Motor neuron (in vitro differentiated cells): ENCODE data around the gene SLC25A26. TPM values are rescaled to one million over a fixed set of nuclear protein-coding genes. Genes with fewer than 3 reads are reported as not detected.

Experiments used
- ATAC-seq, 8 experiments: fragments of 200-7000 bp; cut with Tn5 transposase; replicated peaks in 6 of 8; 2 replicates each; pipeline ENCODE4 v1.8.0; 2021; ENCODE audit warnings: mild to moderate bottlenecking in 8 of 8, moderate library complexity in 8 of 8
- H3K27ac ChIP-seq, 2 donors: fragments of 250-450 bp; sonication (Bioruptor Pico); 2 replicates each; pipeline ENCODE4 v1.9.0; 2021; ENCODE audit warnings: antibody characterized with exemption in 2 of 2, mild to moderate bottlenecking in 2 of 2, moderate library complexity in 1 of 2
- H3K4me1 ChIP-seq, 2 donors: fragments of 250-450 bp; sonication (Bioruptor Pico); replicated peaks in 1 of 2; 2 replicates each; pipeline ENCODE4 v1.6.1; 2021; ENCODE audit warnings: antibody characterized with exemption in 2 of 2, mild to moderate bottlenecking in 2 of 2, moderate library complexity in 1 of 2
- H3K4me3 ChIP-seq, 5 donors: fragments of 250-450 bp; sonication (Bioruptor Pico); 2 replicates each; pipeline ENCODE4 v1.9.0; 2021; ENCODE audit warnings: antibody characterized with exemption in 5 of 5, mild to moderate bottlenecking in 5 of 5, moderate library complexity in 4 of 5
- WGBS, 10 experiments: fragments of 450-650 bp; shearing (Covaris generic); methylation state at CpG; one replicate each; pipeline ENCODE4 v1.0.0; 2022; 5-methylcytosine and 5-hydroxymethylcytosine counted together
- in situ Hi-C, 9 experiments: fragments of 400-800 bp; cut with MboI; loops; one replicate each; pipeline ENCODE4 v1.15.0; 2021; ENCODE audit warnings: low sequenced_read_pairs in 9 of 9, low pct_unique_long_range_greater_than_20kb in 2 of 9; ENCODE audit not compliant: unreplicated experiment in 9 of 9
- total RNA-seq, 8 experiments: library from RNA; unstranded; fragments of 300-600 nt; gene quantifications; 2 replicates each; pipeline versions ENCODE4 v1.2.3 to v1.2.4, GENCODE V29; 2022

SLC25A26 gene
- total RNA-seq, 8 experiments from 2014 or later: 13.7 to 26.7 (median 19.4) TPM

DNA sequence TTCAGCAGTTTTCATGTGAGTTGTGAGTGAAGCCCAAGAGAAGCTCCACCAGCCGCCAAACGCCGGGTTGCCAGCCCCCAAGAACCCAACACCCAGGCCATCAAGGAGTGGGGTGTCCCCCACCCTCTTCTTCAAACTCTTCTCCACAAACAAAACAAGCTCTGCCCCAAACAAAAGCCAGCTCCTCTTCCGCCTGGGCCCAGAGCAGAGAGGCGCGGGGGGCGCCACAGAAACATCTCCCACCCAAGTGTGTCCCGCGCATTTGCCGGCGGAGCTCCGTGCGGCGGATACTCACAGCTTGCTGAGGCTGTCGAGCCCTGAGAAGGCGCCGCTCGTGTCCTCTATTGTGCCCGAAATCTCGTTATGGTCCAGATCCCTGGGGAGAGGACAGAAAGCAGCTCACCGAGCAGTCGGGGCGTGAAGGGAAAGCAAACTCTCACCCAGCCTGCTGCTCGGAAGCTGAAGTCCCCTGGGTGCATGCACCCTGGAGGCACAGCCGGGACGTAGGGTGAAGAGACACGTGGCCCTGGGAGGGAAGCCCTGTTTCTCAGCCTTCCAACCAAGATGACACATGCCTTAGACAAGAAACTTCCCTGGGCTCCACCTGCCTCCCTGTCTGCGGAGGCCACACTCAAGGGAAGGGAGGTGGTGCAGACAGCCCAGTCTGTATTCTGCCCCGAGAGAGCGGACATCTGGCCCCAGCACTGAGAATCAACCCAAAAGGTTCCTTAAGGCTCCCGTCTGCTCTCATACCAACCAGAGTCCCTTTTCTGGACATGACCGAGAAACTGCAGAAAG is 184.3 kb downstream of the SLC25A26 start:
- Histone ChIP-seq H3K4me1 (peaks cover 22% of the 10 kb centered on the region in 2 donors), H3K27ac (no peak overlapping the region), H3K4me3 (no peak overlapping the region)
- 80 to 100% (median 93%) methylated on average over 1 to 22 of the region's 32 CpGs; no CpG with 5 or more reads in 3 of the 10 experiments for WGBS, 10 experiments
- ATAC-seq: peak in 2 of 8 experiments; percentile 66 to 70
- in situ Hi-C loops: loop anchor here in 7 of 9 experiments (10.0 to 25.0 kb wide), 2 partner anchors 407 to 410 kb away; no protein-coding TSS in a partner anchor

DNA sequence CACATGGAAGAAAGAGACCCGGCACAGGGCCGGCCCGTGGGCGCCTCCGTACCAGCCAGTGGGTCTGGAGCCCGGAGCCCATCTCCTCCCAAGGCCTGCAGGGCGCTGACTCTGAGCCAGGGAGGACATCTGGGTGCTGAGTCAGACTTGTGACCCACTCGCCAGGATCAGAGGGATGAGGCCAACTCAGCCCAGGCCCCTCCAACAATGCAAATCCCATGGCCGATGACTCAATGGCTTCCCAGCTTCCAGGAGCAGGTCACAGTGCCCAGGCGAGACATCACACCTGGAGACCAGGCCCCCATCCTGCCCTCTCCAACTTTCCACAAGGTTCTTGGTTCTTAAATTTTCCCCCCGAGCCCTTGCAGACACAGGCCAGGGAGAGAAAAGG is 184.9 kb downstream of the SLC25A26 start:
- H3K4me3 ChIP-seq: no peak overlapping the region
- H3K27ac ChIP-seq: no peak overlapping the region
- peak in 3 of 8 experiments; percentile 64 to 85 (median 81) for ATAC-seq
- H3K4me1 ChIP-seq: peaks cover 16% of the 10 kb centered on the region in 2 donors
- in situ Hi-C loops: loop anchor here in 7 of 9 experiments (10.0 to 25.0 kb wide), 2 partner anchors 407 to 409 kb away; no protein-coding TSS in a partner anchor
- 14 to 97% (median 83%) methylated on average over 1 to 6 of the region's 11 CpGs; no CpG with 5 or more reads in 5 of the 10 experiments for WGBS, 10 experiments

DNA sequence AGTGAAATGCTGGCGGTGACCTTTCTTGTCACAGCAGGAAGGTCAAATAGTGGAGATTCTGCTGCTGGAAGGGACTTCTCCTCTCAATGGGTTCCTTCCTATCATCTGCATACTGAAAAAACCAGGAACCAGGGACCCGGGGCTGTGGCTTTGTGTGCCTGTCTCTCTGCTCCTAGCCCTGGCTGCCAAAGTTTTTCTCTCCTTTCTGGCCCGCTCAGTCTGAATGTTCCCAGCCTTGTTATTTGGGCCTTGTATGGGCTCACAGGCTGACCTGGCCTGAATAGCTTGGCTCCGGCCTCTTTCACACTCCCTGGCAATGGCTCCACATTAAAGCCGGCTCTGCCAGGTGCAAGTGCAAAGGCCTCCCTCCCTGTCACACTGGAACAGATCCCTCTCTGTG is 185.4 kb downstream of the SLC25A26 start:
- in situ Hi-C loops: loop anchor here in 7 of 9 experiments (10.0 to 25.0 kb wide), 2 partner anchors 406 to 409 kb away; no protein-coding TSS in a partner anchor
- WGBS, 10 experiments: 48 to 100% (median 93%) methylated on average over 1 to 3 of the region's 5 CpGs; no CpG with 5 or more reads in 5 of the 10 experiments
- Histone ChIP-seq H3K4me3 (no peak overlapping the region), H3K4me1 (peaks cover 11 to 12% of the 10 kb centered on the region in 2 donors), H3K27ac (no peak overlapping the region)
- ATAC-seq: no peak

DNA sequence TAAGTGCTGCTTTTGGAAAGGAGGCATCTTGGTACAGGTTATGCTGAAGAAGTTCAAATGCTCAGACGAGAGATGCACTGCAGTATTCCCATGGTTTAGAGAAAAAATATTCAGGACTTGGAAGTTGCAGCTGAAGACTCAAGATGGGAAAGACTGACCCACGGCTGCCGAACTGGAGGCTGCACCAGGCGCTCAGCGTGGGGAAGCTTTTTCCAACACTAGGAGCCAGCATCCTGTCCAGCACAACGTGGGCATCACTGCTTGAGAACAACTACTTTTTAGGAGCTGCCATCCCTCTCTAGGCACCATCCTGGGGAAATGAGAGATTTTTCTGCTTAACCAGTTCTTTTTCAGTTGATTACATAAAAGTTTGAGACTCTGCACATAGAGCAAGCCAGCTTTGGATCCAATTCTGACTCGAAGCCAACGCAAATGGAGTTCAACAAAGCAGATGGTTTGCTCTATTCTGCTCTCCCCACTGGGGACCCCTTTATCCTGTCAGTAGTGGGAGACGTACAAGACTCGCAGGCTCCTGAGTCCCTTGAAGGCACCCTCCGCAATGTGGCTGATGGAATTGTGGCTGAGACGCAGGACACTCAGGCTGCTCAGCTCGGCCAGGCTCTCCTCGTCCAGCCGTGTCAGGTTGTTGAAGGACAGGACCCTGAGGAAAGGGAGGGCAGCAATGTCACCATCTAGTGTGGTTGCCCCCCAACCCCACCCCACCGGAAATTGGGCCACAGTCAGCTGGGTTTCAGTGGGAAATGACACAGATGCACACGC is 186.2 kb downstream of the SLC25A26 start:
- Histone ChIP-seq H3K4me1 (peaks cover 3% of the 10 kb centered on the region in 2 donors), H3K27ac (no peak overlapping the region), H3K4me3 (no peak overlapping the region)
- no peak for ATAC-seq
- in situ Hi-C loops: loop anchor here in 7 of 9 experiments (10.0 to 25.0 kb wide), 2 partner anchors 405 to 408 kb away; no protein-coding TSS in a partner anchor
- 20 to 99% (median 80%) methylated on average over 1 to 12 of the region's 17 CpGs; no CpG with 5 or more reads in 3 of the 10 experiments for WGBS, 10 experiments

DNA sequence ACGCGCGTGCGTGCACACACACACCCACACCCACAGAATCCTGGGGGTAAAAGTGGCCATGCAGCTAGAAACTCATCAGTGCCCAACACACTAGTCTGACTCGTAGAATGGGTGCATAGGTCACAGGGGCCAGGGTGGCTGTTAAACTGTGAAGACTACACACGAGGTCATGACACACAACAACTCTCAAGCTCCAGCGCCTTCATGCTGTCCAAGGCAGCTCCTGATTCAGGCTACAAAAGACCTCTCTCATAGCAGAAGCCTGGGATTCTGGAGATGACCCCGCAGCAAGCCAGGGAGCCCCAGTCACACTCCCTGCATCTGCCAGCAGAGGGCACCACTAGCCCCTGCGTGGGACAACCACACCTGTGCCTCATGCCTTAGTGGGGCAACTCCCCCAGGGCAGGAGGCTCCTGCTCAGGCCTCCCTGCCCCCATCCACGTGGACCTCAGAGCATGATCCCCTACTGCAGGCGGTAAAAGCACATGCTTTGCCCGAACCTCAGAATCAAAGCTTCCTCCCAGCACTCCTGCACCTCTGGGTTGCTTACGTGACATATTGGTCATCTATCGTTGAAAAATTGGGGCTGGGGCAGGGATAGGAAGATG is 186.9 kb downstream of the SLC25A26 start:
- H3K4me3 ChIP-seq: no peak overlapping the region
- peaks cover 0 to 3% of the 10 kb centered on the region in 2 donors for H3K4me1 ChIP-seq
- no peak overlapping the region for H3K27ac ChIP-seq
- in situ Hi-C loops: loop anchor here in 7 of 9 experiments (10.0 to 25.0 kb wide), 2 partner anchors 405 to 407 kb away; no protein-coding TSS in a partner anchor
- WGBS, 10 experiments: 25 to 100% (median 68%) methylated on average over 1 to 5 of the region's 14 CpGs; no CpG with 5 or more reads in 2 of the 10 experiments
- ATAC-seq: peak; percentile 1 to 86 (median 72)

- H3K4me3 ChIP-seq: no peak overlapping the region
- in situ Hi-C loops: loop anchor here in 7 of 9 experiments (10.0 to 25.0 kb wide), 2 partner anchors 402 to 405 kb away; no protein-coding TSS in a partner anchor
- ATAC-seq: no peak
- H3K27ac ChIP-seq: no peak overlapping the region
- WGBS, 10 experiments: 91 to 100% (median 95%) methylated on average over 3 to 14 of the region's 24 CpGs; no CpG with 5 or more reads in 1 of the 10 experiments
- H3K4me1 ChIP-seq: peaks cover 0 to 3% of the 10 kb centered on the region in 2 donors
Measured at GRCh38 chr3:66409771-66410754, 189.3 kb downstream of the SLC25A26 start.

DNA sequence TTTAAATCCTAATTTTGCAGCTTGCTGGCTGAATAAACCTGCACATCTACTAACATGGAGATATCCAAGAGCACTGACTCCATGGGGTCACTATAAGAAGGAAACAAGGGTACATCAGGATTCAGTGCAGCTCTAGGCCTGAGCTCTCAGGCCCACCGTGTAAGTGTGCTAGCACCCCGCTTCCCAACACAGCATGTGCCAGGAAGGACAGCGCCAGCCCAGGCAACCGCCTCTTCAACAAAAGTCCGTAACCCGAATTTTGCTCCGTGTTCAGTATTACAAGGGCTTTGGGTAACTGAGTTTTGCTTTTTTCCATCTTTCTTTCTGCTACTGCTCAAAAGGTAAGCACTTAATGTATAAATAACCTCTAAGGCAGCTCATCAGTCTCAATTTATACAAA is 190.2 kb downstream of the SLC25A26 start:
- Histone ChIP-seq H3K27ac (no peak overlapping the region), H3K4me1 (peaks cover 5 to 9% of the 10 kb centered on the region in 2 donors), H3K4me3 (no peak overlapping the region)
- no peak for ATAC-seq
- whole genome bisulfite sequencing, 10 experiments: 83 to 100% (median 100%) methylated on average over 1 to 7 of the region's 7 CpGs; no CpG with 5 or more reads in 3 of the 10 experiments
- in situ Hi-C loops: loop anchor here in 6 of 9 experiments (25.0 kb wide), 1 partner anchor 401 kb away; no protein-coding TSS in a partner anchor

DNA sequence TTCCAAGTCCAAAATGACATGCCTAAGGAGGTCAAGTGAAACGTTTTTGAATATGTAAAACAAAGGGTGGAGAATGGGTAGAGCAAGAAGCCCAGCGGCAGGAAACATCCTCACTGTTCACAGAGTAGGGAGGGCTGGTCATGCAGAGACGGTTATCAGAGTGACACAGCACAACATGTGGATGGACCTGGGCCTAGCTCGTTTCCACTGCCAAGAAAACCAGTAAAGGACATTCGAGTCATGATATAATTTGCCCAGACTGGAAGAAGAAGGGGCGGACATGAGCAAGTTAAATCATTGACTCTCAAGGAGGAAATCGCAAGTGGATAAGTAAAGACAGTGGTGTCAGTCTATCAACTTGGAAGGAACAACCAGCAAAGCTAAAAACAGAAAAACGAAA is 190.7 kb downstream of the SLC25A26 start:
- Histone ChIP-seq H3K4me3 (no peak overlapping the region), H3K4me1 (peaks cover 5 to 12% of the 10 kb centered on the region in 2 donors), H3K27ac (no peak overlapping the region)
- in situ Hi-C loops: loop anchor here in 6 of 9 experiments (25.0 kb wide), 1 partner anchor 401 kb away; no protein-coding TSS in a partner anchor
- peak in 3 of 8 experiments; percentile 74 to 95 (median 94) for ATAC-seq
- WGBS, 10 experiments: 0 to 100% (median 65%) methylated on average over 1 to 8 of the region's 8 CpGs; no CpG with 5 or more reads in 2 of the 10 experiments

DNA sequence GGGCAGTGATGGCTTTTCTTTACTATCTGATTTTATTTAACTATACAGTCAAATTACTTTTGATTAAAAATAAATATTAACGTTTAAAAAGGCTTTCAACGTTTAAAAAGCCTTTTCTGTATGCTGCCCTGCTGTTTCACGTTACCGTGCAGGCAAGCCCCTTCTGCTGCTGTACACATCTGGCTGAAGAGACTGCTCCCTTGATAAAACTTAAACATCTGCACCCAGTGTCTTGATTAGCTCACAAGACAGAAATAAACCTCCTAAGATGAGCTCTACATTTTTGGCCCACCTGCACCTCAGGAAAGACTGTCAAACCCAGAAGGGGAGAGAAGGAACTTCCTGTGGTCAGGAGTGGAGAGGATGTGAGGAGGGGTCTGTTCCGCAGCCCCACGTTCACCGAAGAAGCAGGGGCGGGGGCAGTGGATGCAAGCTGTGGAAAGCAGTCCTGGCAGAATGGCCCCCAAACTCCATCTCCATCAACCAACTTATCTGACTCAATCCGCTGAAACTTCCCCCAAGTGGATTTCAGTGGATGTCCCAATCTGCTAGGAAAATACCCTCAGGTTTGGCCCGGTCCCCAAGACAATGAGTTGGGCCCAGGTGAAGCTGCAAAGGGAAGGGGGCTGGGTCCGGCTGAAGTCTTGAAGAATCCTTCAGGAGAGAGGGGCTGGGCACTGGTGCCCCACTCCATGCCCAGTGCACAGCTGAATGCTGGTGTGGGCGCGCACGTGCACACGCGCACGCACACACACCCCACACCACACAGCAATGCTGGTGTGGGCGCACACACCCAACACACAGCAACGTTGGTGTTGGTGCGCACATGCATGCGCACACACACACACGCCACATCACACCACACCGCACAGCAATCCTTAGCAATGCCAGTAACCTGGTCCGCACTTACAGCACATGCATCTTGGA is 191.4 kb downstream of the SLC25A26 start:
- H3K4me1 ChIP-seq: peaks cover 5 to 19% of the 10 kb centered on the region in 2 donors
- no peak for ATAC-seq
- in situ Hi-C loops: loop anchor here in 6 of 9 experiments (25.0 kb wide), 1 partner anchor 400 kb away; no protein-coding TSS in a partner anchor
- H3K4me3 ChIP-seq: no peak overlapping the region
- 75 to 100% (median 90%) methylated on average over 1 to 16 of the region's 24 CpGs; no CpG with 5 or more reads in 3 of the 10 experiments for WGBS, 10 experiments
- no peak overlapping the region for H3K27ac ChIP-seq

GRCh38 chr3:66413151-66413751 is 192.4 kb downstream of the SLC25A26 start:
- in situ Hi-C loops: loop anchor here in 6 of 9 experiments (25.0 kb wide), 1 partner anchor 399 kb away; no protein-coding TSS in a partner anchor
- Histone ChIP-seq H3K27ac (no peak overlapping the region), H3K4me3 (no peak overlapping the region), H3K4me1 (peaks cover 6 to 27% of the 10 kb centered on the region in 2 donors)
- WGBS, 10 experiments: 0 to 100% (median 80%) methylated on average over 1 to 5 of the region's 7 CpGs; no CpG with 5 or more reads in 5 of the 10 experiments
- peak in 3 of 8 experiments; percentile 5 to 42 (median 10) for ATAC-seq
